HEK293 (cell line): ENCODE measurements around the gene GOPC.

Experiments
- CTCF ChIA-PET: fragments of 350-600 bp; formaldehyde crosslinking; extraction: SDS; loops from one replicate; lab custom pipeline; 2021; ENCODE audit warnings: antibody characterized with exemption; lab: Yijun Ruan, JAX
- POLR2A ChIA-PET: fragments of 300-600 bp; formaldehyde crosslinking; extraction: SDS; loops from one replicate; lab custom pipeline; 2020; ENCODE audit warnings: antibody characterized with exemption, inconsistent platforms; lab: Yijun Ruan, JAX
- H3K27ac ChIP-seq: fragments of 200-500 bp; sonication (Bioruptor generic); 2 replicates; pipeline ENCODE4 v1.5.1; 2014; ENCODE audit warnings: low read depth, low read length, control low read depth, inconsistent platforms; ENCODE audit errors: extremely low read depth
- H3K36me3 ChIP-seq, 2 experiments: fragments of 200-500 bp in 1 of 2; sonication (Bioruptor generic) in 1 of 2; 1 replicate in 1 of 2; 2 replicates in 1 of 2; pipeline ENCODE4 v1.5.1; 2014 to 2017; ENCODE audit warnings: inconsistent platforms in 2 of 2, low read length in 2 of 2; ENCODE audit not compliant: control insufficient read depth in 2 of 2, insufficient read depth in 1 of 2
- H3K4me1 ChIP-seq: fragments of 200-500 bp; sonication (Bioruptor generic); 2 replicates; pipeline ENCODE4 v1.5.1; 2014; ENCODE audit warnings: mild to moderate bottlenecking, low read length, inconsistent platforms; ENCODE audit not compliant: control insufficient read depth, insufficient read depth
- H3K4me3 ChIP-seq: 2 replicates; pipeline ENCODE4 v1.5.1; 2011; ENCODE audit warnings: low read depth, mild to moderate bottlenecking, control low read depth, low read length, moderate library complexity
- H3K9me3 ChIP-seq: fragments of 200-500 bp; sonication (Bioruptor generic); 2 replicates; pipeline ENCODE4 v1.5.1; 2014; ENCODE audit warnings: low read depth, low read length, inconsistent platforms; ENCODE audit not compliant: control insufficient read depth, insufficient read depth
- MZF1 ChIP-seq: fragments of 450-650 bp; formaldehyde crosslinking; IDR thresholded peaks from 2 replicates; pipeline ENCODE4 v1.5.1; 2017; ENCODE audit warnings: missing biosample characterization, missing genetic modification characterization, borderline replicate concordance
- PRDM1 ChIP-seq: fragments of 450-650 bp; formaldehyde crosslinking; IDR thresholded peaks from 2 replicates; pipeline ENCODE4; 2016; ENCODE audit warnings: missing biosample characterization, missing genetic modification characterization
- SETDB1 ChIP-seq: IDR thresholded peaks from one replicate; pipeline ENCODE4 v1.6.1; 2017; ENCODE audit warnings: mild to moderate bottlenecking, low read length, moderate library complexity, mixed read lengths; ENCODE audit not compliant: insufficient read length
- TRIM28 ChIP-seq: IDR thresholded peaks from 2 replicates; pipeline ENCODE4 v1.6.1; 2011; ENCODE audit warnings: low read length, control low read depth, borderline replicate concordance
- WT1 ChIP-seq: fragments of 450-650 bp; formaldehyde crosslinking; IDR thresholded peaks from 2 replicates; pipeline ENCODE4 v1.5.1; 2016; ENCODE audit warnings: missing biosample characterization, missing genetic modification characterization
- ZBTB8A ChIP-seq: fragments of 450-650 bp; formaldehyde crosslinking; IDR thresholded peaks from 2 replicates; pipeline ENCODE4 v1.5.1; 2016; ENCODE audit warnings: missing biosample characterization, missing genetic modification characterization
- ZNF112 ChIP-seq: fragments of 450-650 bp; formaldehyde crosslinking; IDR thresholded peaks from 2 replicates; pipeline ENCODE4 v1.5.0; 2017; ENCODE audit warnings: missing biosample characterization, missing genetic modification characterization
- ZNF157 ChIP-seq: fragments of 450-650 bp; formaldehyde crosslinking; IDR thresholded peaks from 2 replicates; pipeline ENCODE4 v1.5.1; 2016; ENCODE audit warnings: missing biosample characterization, missing genetic modification characterization
- ZNF184 ChIP-seq: fragments of 450-650 bp; IDR thresholded peaks from 2 replicates; pipeline ENCODE4 v1.5.1; 2018; ENCODE audit warnings: missing biosample characterization, mild to moderate bottlenecking, missing genetic modification characterization
- ZNF239 ChIP-seq: fragments of 450-650 bp; formaldehyde crosslinking; IDR thresholded peaks from 2 replicates; pipeline ENCODE4 v1.5.1; 2016; ENCODE audit warnings: missing biosample characterization, missing genetic modification characterization
- ZNF280D ChIP-seq: fragments of 450-650 bp; formaldehyde crosslinking; IDR thresholded peaks from 2 replicates; pipeline ENCODE4 v1.5.1; 2016; ENCODE audit warnings: missing biosample characterization, missing genetic modification characterization
- ZNF350 ChIP-seq: fragments of 450-650 bp; formaldehyde crosslinking; IDR thresholded peaks from 2 replicates; pipeline ENCODE4 v1.5.0; 2017; ENCODE audit warnings: missing biosample characterization, mild to moderate bottlenecking, missing genetic modification characterization
- ZNF37A ChIP-seq: fragments of 450-650 bp; IDR thresholded peaks from 2 replicates; pipeline ENCODE4 v1.5.1; 2018; ENCODE audit warnings: missing biosample characterization, missing genetic modification characterization
- ZNF416 ChIP-seq: fragments of 450-650 bp; formaldehyde crosslinking; IDR thresholded peaks from 2 replicates; pipeline ENCODE4 v1.5.1; 2016; ENCODE audit warnings: missing biosample characterization, missing genetic modification characterization
- ZNF549 ChIP-seq: fragments of 450-650 bp; IDR thresholded peaks from 2 replicates; pipeline ENCODE4 v1.5.1; 2018; ENCODE audit warnings: missing biosample characterization, missing genetic modification characterization, mild to moderate bottlenecking, inconsistent platforms, moderate library complexity
- ZNF571 ChIP-seq: fragments of 450-650 bp; formaldehyde crosslinking; IDR thresholded peaks from 2 replicates; pipeline ENCODE4 v1.5.0; 2017; ENCODE audit warnings: missing biosample characterization, missing genetic modification characterization
- ZNF707 ChIP-seq: fragments of 450-650 bp; formaldehyde crosslinking; IDR thresholded peaks from 2 replicates; pipeline ENCODE4 v1.5.1; 2016; ENCODE audit warnings: missing biosample characterization, missing genetic modification characterization
- ZNF830 ChIP-seq: fragments of 450-650 bp; IDR thresholded peaks from 2 replicates; pipeline ENCODE4 v1.5.0; 2018; ENCODE audit warnings: missing biosample characterization, missing genetic modification characterization, low read depth, mild to moderate bottlenecking, moderate library complexity
- ZNF843 ChIP-seq: fragments of 450-650 bp; formaldehyde crosslinking; IDR thresholded peaks from 2 replicates; pipeline ENCODE4 v1.5.1; 2016; ENCODE audit warnings: missing biosample characterization, missing genetic modification characterization
- ZSCAN30 ChIP-seq: fragments of 450-650 bp; IDR thresholded peaks from 2 replicates; pipeline ENCODE4 v1.5.1; 2018; ENCODE audit warnings: missing biosample characterization, mild to moderate bottlenecking, missing genetic modification characterization, moderate library complexity
- TF ChIP-seq, protein P1 (sequence below): fragments of 450-650 bp; formaldehyde crosslinking; conservative IDR thresholded peaks from 2 replicates; pipeline ENCODE4 v1.5.1; 2016; ENCODE audit warnings: low read depth, missing biosample characterization, missing genetic modification characterization
- TF ChIP-seq, protein P2 (sequence below): fragments of 450-650 bp; formaldehyde crosslinking; IDR thresholded peaks from 2 replicates; pipeline ENCODE4 v1.5.1; 2016; ENCODE audit warnings: missing biosample characterization, missing genetic modification characterization

Gene GOPC

GRCh38 chr6:117629119-117629660 is 26.9 kb upstream of the GOPC start:
- H3K27ac ChIP-seq, result no peak overlapping the region
- H3K9me3 ChIP-seq, result no peaks in the 10 kb centered on the region
- no peaks in the 10 kb centered on the region for H3K4me1 ChIP-seq
- CTCF ChIA-PET, result interaction anchor here (0.6 to 1.6 kb wide), 4 partner anchors 14 to 660 kb away, joined by 3 to 7 read pairs (median 3); no protein-coding TSS in a partner anchor
- POLR2A ChIA-PET, result no interaction called here
- no peaks in the 10 kb centered on the region for H3K36me3 ChIP-seq
- H3K4me3 ChIP-seq, result no peak overlapping the region
- TF ChIP-seq ZNF416 (tag by site-specific recombination) (no peak), ZNF350 (tag by site-specific recombination) (no peak), ZNF157 (tag by site-specific recombination) (no peak), ZNF239 (no peak)

GRCh38 chr6:117627533-117627932 is 25.2 kb upstream of the GOPC start:
- POLR2A ChIA-PET, result no interaction called here

DNA sequence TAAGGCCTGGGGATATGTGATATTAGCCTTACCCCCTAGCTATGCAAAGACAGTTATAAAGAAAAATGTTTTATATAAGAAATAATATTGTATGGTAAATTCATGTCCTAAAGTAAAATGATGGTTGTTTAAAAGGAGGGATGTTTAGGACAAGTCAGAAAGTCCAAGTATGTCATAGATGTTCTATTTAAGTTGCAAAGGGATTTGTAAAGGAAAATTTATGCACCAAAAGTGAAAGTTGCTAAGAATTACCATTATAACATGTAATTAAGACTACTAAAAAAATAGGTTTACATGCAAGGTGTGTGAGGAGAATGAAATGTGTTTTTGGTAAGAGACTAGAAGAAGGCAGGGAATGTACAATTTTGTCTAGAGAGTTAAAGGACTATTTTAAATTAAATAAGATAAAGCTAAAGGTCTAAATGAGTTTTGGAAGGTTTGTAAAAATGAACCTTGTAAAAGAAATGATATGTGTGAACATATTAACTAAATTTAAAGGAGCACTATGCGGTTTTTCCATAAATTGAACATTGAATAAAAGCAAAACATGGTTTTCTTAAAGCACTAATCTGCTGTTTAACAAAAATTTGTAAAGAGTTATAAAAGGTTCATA is 22.7 kb upstream of the GOPC start:
- no peak overlapping the region for H3K4me3 ChIP-seq
- CTCF ChIA-PET, result interaction anchor here (0.6 to 1.5 kb wide), 4 partner anchors 9 to 225 kb away, joined by 3 to 5 read pairs (median 3); no protein-coding TSS in a partner anchor
- TF ChIP-seq ZNF707 (tag by site-specific recombination), result no peak
- TF ChIP-seq, protein P1, sequence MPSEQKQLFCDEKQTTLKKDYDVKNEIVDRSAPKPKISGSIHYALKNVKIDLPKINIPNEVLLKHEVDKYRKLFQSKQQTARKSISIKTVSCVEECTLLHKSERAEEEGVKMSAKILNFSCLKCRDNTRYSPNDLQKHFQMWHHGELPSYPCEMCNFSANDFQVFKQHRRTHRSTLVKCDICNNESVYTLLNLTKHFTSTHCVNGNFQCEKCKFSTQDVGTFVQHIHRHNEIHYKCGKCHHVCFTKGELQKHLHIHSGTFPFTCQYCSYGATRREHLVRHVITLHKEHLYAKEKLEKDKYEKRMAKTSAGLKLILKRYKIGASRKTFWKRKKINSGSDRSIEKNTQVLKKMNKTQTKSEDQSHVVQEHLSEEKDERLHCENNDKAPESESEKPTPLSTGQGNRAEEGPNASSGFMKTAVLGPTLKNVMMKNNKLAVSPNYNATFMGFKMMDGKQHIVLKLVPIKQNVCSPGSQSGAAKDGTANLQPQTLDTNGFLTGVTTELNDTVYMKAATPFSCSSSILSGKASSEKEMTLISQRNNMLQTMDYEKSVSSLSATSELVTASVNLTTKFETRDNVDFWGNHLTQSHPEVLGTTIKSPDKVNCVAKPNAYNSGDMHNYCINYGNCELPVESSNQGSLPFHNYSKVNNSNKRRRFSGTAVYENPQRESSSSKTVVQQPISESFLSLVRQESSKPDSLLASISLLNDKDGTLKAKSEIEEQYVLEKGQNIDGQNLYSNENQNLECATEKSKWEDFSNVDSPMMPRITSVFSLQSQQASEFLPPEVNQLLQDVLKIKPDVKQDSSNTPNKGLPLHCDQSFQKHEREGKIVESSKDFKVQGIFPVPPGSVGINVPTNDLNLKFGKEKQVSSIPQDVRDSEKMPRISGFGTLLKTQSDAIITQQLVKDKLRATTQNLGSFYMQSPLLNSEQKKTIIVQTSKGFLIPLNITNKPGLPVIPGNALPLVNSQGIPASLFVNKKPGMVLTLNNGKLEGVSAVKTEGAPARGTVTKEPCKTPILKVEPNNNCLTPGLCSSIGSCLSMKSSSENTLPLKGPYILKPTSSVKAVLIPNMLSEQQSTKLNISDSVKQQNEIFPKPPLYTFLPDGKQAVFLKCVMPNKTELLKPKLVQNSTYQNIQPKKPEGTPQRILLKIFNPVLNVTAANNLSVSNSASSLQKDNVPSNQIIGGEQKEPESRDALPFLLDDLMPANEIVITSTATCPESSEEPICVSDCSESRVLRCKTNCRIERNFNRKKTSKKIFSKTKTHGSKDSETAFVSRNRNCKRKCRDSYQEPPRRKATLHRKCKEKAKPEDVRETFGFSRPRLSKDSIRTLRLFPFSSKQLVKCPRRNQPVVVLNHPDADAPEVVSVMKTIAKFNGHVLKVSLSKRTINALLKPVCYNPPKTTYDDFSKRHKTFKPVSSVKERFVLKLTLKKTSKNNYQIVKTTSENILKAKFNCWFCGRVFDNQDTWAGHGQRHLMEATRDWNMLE, result peak; percentile 55
- TF ChIP-seq ZNF843 (tag by site-specific recombination), result no peak
- no peak for TF ChIP-seq ZNF571
- peak; percentile 99 for TF ChIP-seq TRIM28
- TF ChIP-seq WT1, result no peak
- TF ChIP-seq, protein P2, sequence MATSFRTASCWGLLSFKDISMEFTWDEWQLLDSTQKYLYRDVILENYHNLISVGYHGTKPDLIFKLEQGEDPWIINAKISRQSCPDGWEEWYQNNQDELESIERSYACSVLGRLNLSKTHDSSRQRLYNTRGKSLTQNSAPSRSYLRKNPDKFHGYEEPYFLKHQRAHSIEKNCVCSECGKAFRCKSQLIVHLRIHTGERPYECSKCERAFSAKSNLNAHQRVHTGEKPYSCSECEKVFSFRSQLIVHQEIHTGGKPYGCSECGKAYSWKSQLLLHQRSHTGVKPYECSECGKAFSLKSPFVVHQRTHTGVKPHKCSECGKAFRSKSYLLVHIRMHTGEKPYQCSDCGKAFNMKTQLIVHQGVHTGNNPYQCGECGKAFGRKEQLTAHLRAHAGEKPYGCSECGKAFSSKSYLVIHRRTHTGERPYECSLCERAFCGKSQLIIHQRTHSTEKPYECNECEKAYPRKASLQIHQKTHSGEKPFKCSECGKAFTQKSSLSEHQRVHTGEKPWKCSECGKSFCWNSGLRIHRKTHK (tag by site-specific recombination), result no peak
- TF ChIP-seq MZF1, result peak; percentile 60; the same call in 1 of the 2 replicates
- 0 out of 2 replicates have a peak, but pooled peaks have one; percentile 45 for TF ChIP-seq ZNF37A (tag by site-specific recombination)
- TF ChIP-seq ZNF184 (tag by site-specific recombination), result 0 out of 2 replicates have a peak, but pooled peaks have one; percentile 28
- TF ChIP-seq PRDM1 (tag by site-specific recombination), result peak; percentile 32; the same call in 1 of the 2 replicates
- TF ChIP-seq ZBTB8A (tag by site-specific recombination), result no peak
- TF ChIP-seq SETDB1, result peak; percentile 99
- TF ChIP-seq ZNF549 (tag by site-specific recombination), result peak; percentile 45; the same call in 1 of the 2 replicates
- peak; percentile 39; the same call in 1 of the 2 replicates for TF ChIP-seq ZNF112 (tag by site-specific recombination)
- TF ChIP-seq ZNF280D (tag by site-specific recombination), result peak; percentile 92
- TF ChIP-seq ZSCAN30 (tag by site-specific recombination), result 0 out of 2 replicates have a peak, but pooled peaks have one; percentile 12

More at GRCh38 chr6:117627533-117627932, 25.2 kb upstream of the GOPC start:
- TF ChIP-seq SETDB1 (peak; percentile 92), ZNF830 (tag by site-specific recombination) (no peak)
- no peaks in the 10 kb centered on the region for H3K4me1 ChIP-seq
- no peaks in the 10 kb centered on the region for H3K36me3 ChIP-seq
- H3K27ac ChIP-seq, result no peak overlapping the region
- CTCF ChIA-PET, result no interaction called here
- H3K9me3 ChIP-seq, result no peaks in the 10 kb centered on the region
- H3K4me3 ChIP-seq, result no peak overlapping the region

More for the DNA sequence above, 22.7 kb upstream of the GOPC start:
- Histone ChIP-seq H3K36me3 (no peaks in the 10 kb centered on the region), H3K4me1 (no peaks in the 10 kb centered on the region), H3K9me3 (no peaks in the 10 kb centered on the region), H3K27ac (no peak overlapping the region)
- POLR2A ChIA-PET, result no interaction called here
